GM19193 (cell line): ENCODE measurements around the gene IL22.

Experiments
- POLR2A ChIP-seq: IDR thresholded peaks from 4 replicates; pipeline ENCODE4 v1.6.1; 2011; ENCODE audit not compliant: insufficient read depth, insufficient read length; ENCODE audit errors: extremely low read depth

IL22 gene

GRCh38 chr12:68272732-68273131, 19.3 kb upstream of the IL22 start:
- TF ChIP-seq POLR2A = no peak

DNA sequence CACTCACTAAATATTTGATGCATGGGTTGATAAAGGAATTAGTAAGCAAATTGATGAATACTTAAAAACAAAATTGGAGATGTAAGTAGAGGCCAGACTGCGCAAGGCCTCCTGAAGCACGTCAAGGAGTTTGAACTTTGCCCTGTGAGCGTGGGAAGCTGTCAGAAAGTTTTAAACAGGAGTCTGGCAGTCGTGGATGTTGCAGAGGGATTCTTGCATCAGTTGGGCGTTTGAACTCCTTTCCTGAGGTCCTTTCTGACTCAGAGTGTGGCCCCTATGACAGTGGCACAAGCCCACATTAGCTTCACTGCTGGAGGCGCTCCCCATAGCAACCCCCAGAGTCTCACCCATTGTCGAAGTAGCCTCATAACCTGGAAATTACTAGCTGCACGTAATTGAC, 17.9 kb upstream of the IL22 start:
- TF ChIP-seq POLR2A = no peak

GRCh38 chr12:68270358-68270757, 17.0 kb upstream of the IL22 start:
- no peak for TF ChIP-seq POLR2A

DNA sequence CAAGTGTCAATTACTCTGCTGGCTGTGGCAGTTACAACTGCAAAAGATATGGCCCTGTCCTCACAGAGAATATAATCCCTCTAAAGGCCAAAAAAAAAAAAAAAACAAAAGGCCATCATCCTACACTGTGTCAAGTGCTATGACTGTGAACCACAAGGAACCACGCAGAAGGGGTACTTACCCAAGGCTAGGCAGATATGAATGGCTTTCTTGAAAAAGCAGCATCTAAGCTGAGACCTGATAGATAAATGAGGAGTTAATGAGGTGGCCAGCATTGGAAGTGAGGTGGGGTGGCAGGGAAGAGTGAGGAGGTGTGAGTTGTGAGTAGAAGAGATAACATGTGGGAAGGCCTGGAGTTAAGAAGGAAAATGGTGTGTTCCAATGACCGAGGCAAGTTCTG, 16.4 kb upstream of the IL22 start:
- TF ChIP-seq POLR2A = no peak

DNA sequence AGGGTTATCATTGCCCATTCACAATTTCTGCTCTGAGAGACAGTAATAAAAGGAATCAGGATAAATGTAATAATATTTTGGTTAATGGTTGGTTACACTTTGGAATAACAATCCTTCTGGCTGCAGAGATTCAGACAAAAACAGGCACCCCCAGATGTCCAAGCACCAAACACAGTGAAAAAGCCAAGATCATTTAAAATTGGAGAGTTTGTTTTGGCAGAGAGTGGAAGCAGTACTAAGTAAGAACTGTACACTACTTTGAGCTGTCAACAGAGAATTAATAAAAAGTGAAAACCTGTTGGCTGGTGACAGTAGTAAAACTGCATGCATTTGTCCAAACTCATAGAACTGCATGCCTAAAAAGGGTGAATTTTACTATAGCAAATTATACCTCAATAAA, 15.6 kb upstream of the IL22 start:
- TF ChIP-seq POLR2A = no peak

- no peak for TF ChIP-seq POLR2A
Measured at GRCh38 chr12:68267892-68268396, 14.5 kb upstream of the IL22 start.

- no peak for TF ChIP-seq POLR2A
Measured at GRCh38 chr12:68264857-68265256, 11.5 kb upstream of the IL22 start.

- no peak for TF ChIP-seq POLR2A
Measured at GRCh38 chr12:68264158-68264855, 10.9 kb upstream of the IL22 start.

- TF ChIP-seq POLR2A = no peak
Measured at GRCh38 chr12:68263366-68263765, 10.0 kb upstream of the IL22 start.

GRCh38 chr12:68261896-68262295, 8.5 kb upstream of the IL22 start:
- TF ChIP-seq POLR2A = no peak

DNA sequence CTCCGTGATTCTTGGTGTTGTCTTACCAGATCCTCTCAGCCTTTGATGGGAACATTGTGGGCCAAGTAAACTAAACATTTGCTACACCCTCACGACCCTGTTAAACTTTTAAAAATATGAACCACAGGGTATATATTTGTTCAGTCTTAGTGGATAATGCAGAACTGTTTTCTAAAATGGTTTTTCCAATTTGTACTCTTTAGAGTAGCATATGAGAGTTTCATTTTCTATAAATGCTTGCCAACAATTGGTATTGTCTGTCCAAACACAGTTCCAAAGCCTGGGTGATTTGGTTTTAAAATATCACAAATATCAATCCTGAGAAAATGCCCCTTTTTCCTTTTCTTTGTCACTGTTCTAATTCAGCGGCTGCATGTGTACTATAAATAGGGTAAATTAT, 6.7 kb upstream of the IL22 start:
- no peak for TF ChIP-seq POLR2A

- no peak for TF ChIP-seq POLR2A
Measured at GRCh38 chr12:68259318-68259940, 6.0 kb upstream of the IL22 start.

GRCh38 chr12:68252077-68252476, 1.3 kb downstream of the IL22 start:
- no peak for TF ChIP-seq POLR2A

- no peak for TF ChIP-seq POLR2A
Measured at GRCh38 chr12:68250454-68250853, 3.0 kb downstream of the IL22 start.

- TF ChIP-seq POLR2A = no peak
Measured at GRCh38 chr12:68247785-68248184, 5.6 kb downstream of the IL22 start.

- TF ChIP-seq POLR2A = no peak
Measured at GRCh38 chr12:68246350-68246749, 7.1 kb downstream of the IL22 start.
